ENCODE results near the gene UBASH3B.

DNA sequence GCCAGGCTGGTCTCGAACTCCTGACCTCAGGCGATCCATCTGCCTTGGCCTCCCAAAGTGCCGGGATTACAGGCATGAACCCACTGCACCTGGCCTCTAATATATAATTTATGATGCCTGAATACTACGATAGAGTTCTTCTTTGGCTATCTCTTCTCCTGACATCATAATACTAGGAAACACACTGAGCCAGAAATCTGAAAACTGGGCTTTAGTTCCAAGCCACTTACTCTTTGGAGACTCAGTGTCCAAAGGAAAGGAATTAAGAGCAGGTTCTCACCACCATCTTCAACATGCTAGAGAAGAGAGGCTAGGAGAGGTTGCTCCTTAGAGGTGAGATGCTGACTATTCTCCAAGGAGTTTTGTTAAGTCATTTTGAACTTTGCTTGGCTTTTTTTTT is 52.4 kb downstream of the UBASH3B start:
- TF ChIP-seq EGR1 (IDR thresholded peaks at IDR 0.05): no peak
- no peak for TF ChIP-seq RAD21 (IDR thresholded peaks at IDR 0.05; ENCODE audit: low read depth)
